HG02852 (cell line): Measurements from ENCODE around the gene STOM.

ENCODE experiments used
- ATAC-seq: cut with Tn5 transposase; IDR thresholded peaks from one replicate; pipeline ENCODE4 v1.9.1; 2021; ENCODE audit warnings: mild to moderate bottlenecking, moderate library complexity; ENCODE audit not compliant: unreplicated experiment

STOM gene

DNA sequence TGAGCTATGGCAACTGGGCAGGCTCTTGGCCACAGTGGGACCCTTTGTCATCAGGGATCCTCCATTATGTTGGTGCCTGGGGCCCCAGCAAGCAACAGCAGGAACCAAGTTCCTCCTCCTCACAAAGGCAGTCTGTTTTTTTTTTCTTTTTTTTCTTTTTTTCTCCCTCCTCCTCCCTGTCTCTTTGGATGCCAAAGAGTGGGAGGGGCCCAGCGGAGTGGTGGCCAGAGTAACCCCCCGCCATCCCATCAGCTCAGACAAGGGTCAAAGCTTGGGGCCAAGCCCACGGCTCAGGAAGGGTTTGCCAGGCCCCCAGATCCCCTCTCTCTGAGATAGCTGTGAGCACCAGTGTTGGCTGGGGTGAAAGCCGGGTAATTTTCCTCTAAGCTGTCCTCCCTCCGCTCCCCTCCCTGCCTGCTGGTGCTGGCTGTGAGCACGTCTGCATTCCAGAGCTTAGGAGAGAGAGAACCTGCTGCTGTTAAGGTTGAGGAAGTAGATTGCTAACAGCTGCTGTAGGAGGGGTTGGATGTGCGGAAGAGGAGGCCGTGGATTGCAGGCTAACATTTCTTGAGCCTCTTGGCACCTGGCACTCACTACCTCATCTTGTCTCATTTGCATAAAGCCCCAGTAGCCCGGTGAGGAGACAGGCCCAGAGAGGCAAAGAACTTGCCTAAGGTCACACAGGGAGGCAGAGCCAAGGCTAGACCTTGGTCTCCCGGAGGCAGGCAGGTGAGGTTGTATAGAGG is 80.9 kb downstream of the STOM start:
- ATAC-seq, result no peak
